GM12878 (cell line): ENCODE measurements around the gene SYTL1. TPM values are rescaled to one million over a fixed set of nuclear protein-coding genes. Genes with fewer than 3 reads are reported as not detected.

ENCODE experiments used
- ATAC-seq: fragments of 200-7000 bp; cut with Tn5 transposase; 3 replicates; pipeline ENCODE4 v1.9.1; 2020; ENCODE audit warnings: mild to moderate bottlenecking, moderate library complexity
- BruUV-seq: library from RNA; stranded (reverse); fragments of 400-500 nt; replicated peaks from 2 replicates; lab custom pipeline; 2021; lab: Mats Ljungman, UMichigan
- CTCF ChIA-PET: fragments of 300-600 bp; sonication (Branson Sonifier 250); formaldehyde crosslinking; extraction: SDS; loops from one replicate; lab custom pipeline; 2021; ENCODE audit warnings: inconsistent platforms; lab: Yijun Ruan, JAX
- POLR2A ChIA-PET: fragments of 350-600 bp; formaldehyde crosslinking; extraction: SDS; loops from one replicate; lab custom pipeline; 2021; ENCODE audit warnings: inconsistent platforms; lab: Charles Lee
- RAD21 ChIA-PET: fragments of 300-600 bp; sonication (Branson Sonifier 250); formaldehyde crosslinking; loops from one replicate; lab custom pipeline; 2023; ENCODE audit warnings: antibody characterized with exemption; ENCODE audit not compliant: unreplicated experiment; lab: Charles Lee
- SMC1A ChIA-PET: fragments of 300-600 bp; sonication (Branson Sonifier 250); formaldehyde crosslinking; loops from one replicate; lab custom pipeline; 2023; ENCODE audit not compliant: unreplicated experiment, uncharacterized antibody; lab: Charles Lee
- DNase-seq: peaks from one replicate; pipeline ENCODE4 v3.0.0-alpha.2; 2011; ENCODE audit warnings: low read depth, low spot score
- FAIRE-seq: peaks from 3 replicates; lab custom pipeline; 2011; peaks lifted over from hg19 to GRCh38; lab: Jason Lieb, UNC
- H2AFZ ChIP-seq: 2 replicates; pipeline ENCODE4 v1.6.0; 2011; ENCODE audit warnings: low read depth, low read length, control low read depth; ENCODE audit not compliant: control insufficient read depth
- H3K27ac ChIP-seq: 2 replicates; pipeline ENCODE4 v1.5.1; 2011; ENCODE audit warnings: control low read depth; ENCODE audit not compliant: control insufficient read depth, insufficient read depth
- H3K27me3 ChIP-seq, 2 experiments: replicated peaks in 1 of 2; 2 replicates each; pipeline versions ENCODE4 v1.6.0 to v1.6.1; 2011; ENCODE audit warnings: low read length in 1 of 2; ENCODE audit not compliant: control insufficient read depth in 2 of 2, insufficient read depth in 2 of 2
- H3K36me3 ChIP-seq, 2 experiments: 2 replicates each; pipeline ENCODE4 v1.5.1; 2011; ENCODE audit warnings: low read length in 1 of 2; ENCODE audit not compliant: control insufficient read depth in 2 of 2, insufficient read depth in 2 of 2
- H3K4me1 ChIP-seq: 2 replicates; pipeline ENCODE4 v1.6.1; 2011; ENCODE audit warnings: mild to moderate bottlenecking, low read length, moderate library complexity, mixed read lengths; ENCODE audit not compliant: control insufficient read depth, insufficient read depth
- H3K4me2 ChIP-seq: 2 replicates; pipeline ENCODE4 v1.6.0; 2011; ENCODE audit warnings: control low read depth; ENCODE audit not compliant: control insufficient read depth, insufficient read depth
- H3K4me3 ChIP-seq: fragments of 200-600 bp; sonication (generic); 2 replicates; pipeline ENCODE4 v1.5.1; 2016
- H3K79me2 ChIP-seq: 2 replicates; pipeline ENCODE4 v1.6.0; 2011; ENCODE audit warnings: low read length; ENCODE audit not compliant: control insufficient read depth, insufficient read depth
- H3K9ac ChIP-seq: 2 replicates; pipeline ENCODE4 v1.8.0; 2011; ENCODE audit warnings: low read length, control low read depth, mixed read lengths; ENCODE audit not compliant: control insufficient read depth, insufficient read depth
- H3K9me3 ChIP-seq: replicated peaks from 3 replicates; pipeline ENCODE4 v1.5.1; 2011; ENCODE audit warnings: mild to moderate bottlenecking, low read length; ENCODE audit not compliant: control insufficient read depth, insufficient read depth
- H4K20me1 ChIP-seq: 2 replicates; pipeline ENCODE4 v1.6.0; 2011; ENCODE audit not compliant: control insufficient read depth, insufficient read depth
- CBX3 ChIP-seq: fragments of 200-600 bp; sonication (generic); IDR thresholded peaks from 2 replicates; pipeline ENCODE4 v1.6.1; 2016; ENCODE audit warnings: low read depth, borderline replicate concordance
- CREB1 ChIP-seq: IDR thresholded peaks from 2 replicates; pipeline ENCODE4 v1.6.1; 2012; ENCODE audit warnings: low read depth, mild to moderate bottlenecking, inconsistent platforms
- KLF5 ChIP-seq: fragments of 450-650 bp; IDR thresholded peaks from 2 replicates; pipeline ENCODE4 v1.6.1; 2014; ENCODE audit warnings: mild to moderate bottlenecking; ENCODE audit not compliant: partially characterized antibody
- LARP7 ChIP-seq: fragments of 450-650 bp; IDR thresholded peaks from 2 replicates; pipeline ENCODE4 v1.6.1; 2017; ENCODE audit warnings: mild to moderate bottlenecking
- PAX5 ChIP-seq: IDR thresholded peaks from 2 replicates; pipeline ENCODE4 v1.6.1; 2011; ENCODE audit warnings: low read depth, low read length, borderline replicate concordance
- SIX5 ChIP-seq: IDR thresholded peaks from 2 replicates; pipeline ENCODE4 v1.6.1; 2011; ENCODE audit warnings: mild to moderate bottlenecking, low read depth, low read length, moderate library complexity; ENCODE audit not compliant: severe bottlenecking
- SMAD1 ChIP-seq: fragments of 450-650 bp; IDR thresholded peaks from 2 replicates; pipeline ENCODE4 v1.6.1; 2018; ENCODE audit warnings: mild to moderate bottlenecking, low read depth; ENCODE audit not compliant: partially characterized antibody
- WGBS: methylation state at CpG from one replicate; pipeline ENCODE4 v1.1.6; 2016; ENCODE audit warnings: low lambda C conversion rate; ENCODE audit not compliant: insufficient replicate concordance, insufficient coverage; ENCODE audit errors: missing lambda C conversion rate; 5-methylcytosine and 5-hydroxymethylcytosine counted together
- in situ Hi-C: fragments of 300-500 bp; cut with MboI; formaldehyde crosslinking; loops from 9 replicates; pipeline ENCODE4 v1.14.3; 2018; ENCODE audit warnings: mixed read lengths
- intact Hi-C: fragments of 100-400 bp; cut with micrococcal nuclease; formaldehyde crosslinking; loops from one replicate; pipeline ENCODE4 v1.14.2; 2022; ENCODE audit not compliant: unreplicated experiment
- polyA plus RNA-seq, 11 experiments: library from polyadenylated mRNA; depleted of rRNA in 4 of 11; unstranded in 6 of 11; stranded (reverse) in 5 of 11; fragments of >200 nt; fragmentation: Nextera tagmentation in 4 of 11; fragmentation: Illumina TruSeq in 1 of 11; extraction: Ambion mirVana in 4 of 11; extraction: Trizol in 1 of 11; gene quantifications; 1 replicate in 1 of 11; 2 replicates in 10 of 11; pipeline versions ENCODE4 v1.2.1 to v1.2.3, GENCODE V29; 2011 to 2016; ENCODE audit warnings: inconsistent platforms in 2 of 11, missing spikeins in 2 of 11, low read depth in 1 of 11
- total RNA-seq, 4 experiments: library from RNA; depleted of rRNA in 3 of 4; stranded (reverse); fragments of >200 nt in 3 of 4; fragmentation: Illumina TruSeq in 1 of 4; extraction: Trizol in 1 of 4; gene quantifications; 2 replicates each; pipeline versions ENCODE4 v1.2.1 to v1.2.3, GENCODE V29; 2013 to 2021

Gene SYTL1
- total and polyA plus RNA-seq, 10 of the 15 experiments (the other 5 are each of a cell fraction or from before 2014, with no cell fraction given) = 0.72 to 45.6 (median 14.8) TPM

- FAIRE-seq = no peak
- POLR2A ChIA-PET = interaction anchor here (1.2 kb wide), 1 partner anchor 207 kb away, joined by 9 read pairs; the partner anchor contains the start of gene AHDC1
- Histone ChIP-seq H3K4me2 (no peak overlapping the region), H3K9ac (no peak overlapping the region), H3K36me3 (no peaks in the 10 kb centered on the region), H4K20me1 (no peaks in the 10 kb centered on the region), H2AFZ (no peak overlapping the region), H3K4me1 (peaks cover 5% of the 10 kb centered on the region), H3K79me2 (no peaks in the 10 kb centered on the region), H3K4me3 (no peak overlapping the region), H3K9me3 (no peaks in the 10 kb centered on the region), H3K27ac (no peak overlapping the region), H3K27me3 (no peaks in the 10 kb centered on the region)
- TF ChIP-seq SMAD1 (no peak), PAX5 (no peak), CBX3 (no peak), KLF5 (no peak), CREB1 (no peak), LARP7 (no peak), SIX5 (no peak)
- SMC1A ChIA-PET = interaction anchor here (0.6 to 5.6 kb wide), 8 partner anchors 10 to 801 kb away, joined by 3 to 54 read pairs (median 4); partner anchors contain the start of gene AHDC1
- ATAC-seq = no peak
- in situ Hi-C loops = loop anchor here (5.0 kb wide), 1 partner anchor 265 kb away; no protein-coding TSS in a partner anchor
- RAD21 ChIA-PET = interaction anchor here (0.9 to 4.9 kb wide), 5 partner anchors 98 to 210 kb away, joined by 3 to 103 read pairs (median 4); no protein-coding TSS in a partner anchor
- 56% methylated on average over 7 of the region's 7 CpGs for WGBS
- no peak for DNase-seq
- intact Hi-C loops = no loop called here
- no TSS peak for BruUV-seq
- CTCF ChIA-PET = interaction anchor here (0.6 to 13.5 kb wide), 19 partner anchors 10 to 353 kb away, joined by 3 to 265 read pairs (median 5); partner anchors contain the start of genes AHDC1 and MAP3K6
Measured at GRCh38 chr1:27397749-27398148, 55.9 kb downstream of the SYTL1 start.
